ENCODE data around the gene RAVER1. TPM values are rescaled to one million over a fixed set of nuclear protein-coding genes. Genes with fewer than 3 reads are reported as not detected.

Gene RAVER1
- total RNA-seq, 2 donors from 2014 or later, result 60.2 to 68.3 TPM

DNA sequence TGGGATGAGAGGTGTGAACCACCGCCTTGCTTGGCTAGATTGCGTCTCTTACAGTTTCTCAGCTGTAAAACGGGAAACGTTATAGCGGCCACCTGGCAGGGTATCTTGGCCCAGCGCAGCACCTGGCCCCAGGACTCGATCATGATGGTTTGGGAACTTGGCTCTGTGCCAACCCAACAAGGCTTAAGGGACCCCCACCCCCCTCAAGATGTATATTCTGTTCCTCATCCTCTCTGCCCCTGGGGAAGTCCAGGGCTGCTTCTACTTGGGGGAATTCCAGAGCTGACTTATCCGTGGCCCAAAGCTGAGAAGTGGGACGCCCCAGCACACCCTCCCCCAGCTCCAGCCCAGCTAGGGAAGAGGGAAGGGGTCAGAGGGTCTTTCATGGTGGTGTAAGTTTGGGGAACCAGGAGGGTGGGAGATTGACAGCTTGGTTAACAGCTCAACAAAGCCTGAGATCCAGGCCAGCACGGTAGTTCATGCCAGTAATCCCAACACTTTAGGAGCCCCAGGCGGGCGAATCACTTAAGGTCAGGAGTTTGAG is 61.7 kb downstream of the RAVER1 start:
- peaks cover 1 to 5% of the 10 kb centered on the region in 2 donors for H3K36me3 Mint-ChIP-seq (ENCODE audit: insufficient read depth in 2 of 2)
- peak overlapping the region; percentile 83 for H3K27ac Mint-ChIP-seq
- peak overlapping the region; percentile 89 to 94 for H3K4me3 Mint-ChIP-seq
- ATAC-seq (replicated peaks in 1 of 2) (peak in 1 of 2 donors; percentile 1), DNase-seq (peak; percentile 41 to 44)
- no peaks in the 10 kb centered on the region for H3K27me3 Mint-ChIP-seq (ENCODE audit: low read depth)
- H3K9me3 Mint-ChIP-seq, result no peaks in the 10 kb centered on the region
- peaks cover 40% of the 10 kb centered on the region for H3K4me1 Mint-ChIP-seq (ENCODE audit: low read depth)

GRCh38 chr19:10270616-10271394 is 62.5 kb downstream of the RAVER1 start, which contains the start of gene ICAM1:
Gene ICAM1, plus strand, starts transcription at chr19:10271120. Its CDS starts 40 bp downstream, at chr19:10271160.
- peaks cover 40% of the 10 kb centered on the region for H3K4me1 Mint-ChIP-seq (ENCODE audit: low read depth)
- peaks cover 1 to 5% of the 10 kb centered on the region in 2 donors for H3K36me3 Mint-ChIP-seq (ENCODE audit: insufficient read depth in 2 of 2)
- H3K27me3 Mint-ChIP-seq (ENCODE audit: low read depth), result no peaks in the 10 kb centered on the region
- ATAC-seq (replicated peaks in 1 of 2) (peak; percentile 70 to 71), DNase-seq (peak; percentile 82 to 84)
- peak within 1 kb of the TSS; percentile 89 to 94 for H3K4me3 Mint-ChIP-seq
- H3K27ac Mint-ChIP-seq, result peak within 1 kb of the TSS; percentile 95
- no peaks in the 10 kb centered on the region for H3K9me3 Mint-ChIP-seq

- ATAC-seq (replicated peaks in 1 of 2) (peak; percentile 82 to 83), DNase-seq (peak; percentile 90 to 92)
- H3K4me1 Mint-ChIP-seq (ENCODE audit: low read depth), result peaks cover 40% of the 10 kb centered on the region
- no peaks in the 10 kb centered on the region for H3K9me3 Mint-ChIP-seq
- H3K27ac Mint-ChIP-seq, result peak overlapping the region; percentile 95
- peak overlapping the region; percentile 89 to 94 for H3K4me3 Mint-ChIP-seq
- no peaks in the 10 kb centered on the region for H3K27me3 Mint-ChIP-seq (ENCODE audit: low read depth)
- peaks cover 1 to 5% of the 10 kb centered on the region in 2 donors for H3K36me3 Mint-ChIP-seq (ENCODE audit: insufficient read depth in 2 of 2)
Measured at GRCh38 chr19:10270180-10270615, 63.1 kb downstream of the RAVER1 start.

DNA sequence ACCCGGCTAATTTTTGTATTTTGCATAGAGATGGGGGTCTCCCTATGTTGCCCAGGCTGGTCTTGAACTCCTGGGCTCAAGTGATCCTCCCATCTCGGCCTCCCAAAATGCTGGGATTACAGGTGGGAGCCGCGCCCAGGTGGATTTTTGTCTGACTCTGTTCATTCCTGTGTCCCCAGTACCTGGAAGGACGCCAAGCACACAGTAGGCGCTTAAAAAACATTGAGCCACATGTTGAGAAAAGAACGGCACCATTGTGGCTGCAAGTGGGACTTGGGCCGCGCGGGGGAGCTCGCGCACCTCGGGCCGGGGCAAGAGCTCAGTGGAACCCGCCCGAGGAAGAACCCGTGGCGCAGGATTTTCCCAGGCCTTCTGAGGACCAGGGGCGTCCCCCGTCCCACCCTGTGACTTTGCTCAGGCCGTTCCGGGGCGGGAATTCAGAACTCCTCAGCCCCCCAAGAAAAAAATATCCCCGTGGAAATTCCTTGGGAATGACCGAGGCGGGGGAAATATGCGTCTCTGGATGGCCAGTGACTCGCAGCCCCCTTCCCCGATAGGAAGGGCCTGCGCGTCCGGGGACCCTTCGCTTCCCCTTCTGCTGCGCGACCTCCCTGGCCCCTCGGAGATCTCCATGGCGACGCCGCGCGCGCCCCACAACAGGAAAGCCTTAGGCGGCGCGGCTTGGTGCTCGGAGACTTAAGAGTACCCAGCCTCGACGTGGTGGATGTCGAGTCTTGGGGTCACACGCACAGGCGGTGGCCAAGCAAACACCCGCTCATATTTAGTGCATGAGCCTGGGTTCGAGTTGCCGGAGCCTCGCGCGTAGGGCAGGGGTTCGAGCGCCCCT is 63.8 kb downstream of the RAVER1 start:
- ATAC-seq (replicated peaks in 1 of 2) (peak; percentile 64 to 70), DNase-seq (peak; percentile 87 to 94)
- Mint-ChIP-seq H3K4me1 (ENCODE audit: low read depth) (peaks cover 40% of the 10 kb centered on the region), H3K4me3 (peak overlapping the region; percentile 89 to 94), H3K36me3 (ENCODE audit: insufficient read depth in 2 of 2) (peaks cover 0 to 4% of the 10 kb centered on the region in 2 donors), H3K9me3 (no peaks in the 10 kb centered on the region), H3K27ac (peak overlapping the region; percentile 95), H3K27me3 (ENCODE audit: low read depth) (no peaks in the 10 kb centered on the region)

DNA sequence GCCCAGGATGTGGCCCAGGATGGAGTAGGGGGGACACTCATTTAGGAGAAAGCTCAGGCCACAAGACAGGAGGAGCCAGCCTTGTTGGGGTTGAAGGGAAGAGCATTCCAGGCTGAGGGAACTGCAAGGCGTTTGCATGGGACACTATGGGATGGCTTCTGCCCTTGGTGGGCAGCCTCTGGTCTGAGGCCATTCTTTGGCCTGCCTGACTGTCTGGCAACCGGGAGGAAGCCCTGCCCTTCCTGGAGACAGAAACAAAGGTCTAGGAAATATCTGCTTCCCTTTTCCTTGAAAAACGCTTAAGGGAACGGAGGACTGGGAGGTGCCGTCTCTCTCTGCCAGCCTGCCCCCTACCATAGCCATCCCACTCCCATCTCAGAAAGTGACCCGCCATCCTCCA is 65.3 kb downstream of the RAVER1 start:
- Mint-ChIP-seq H3K4me1 (ENCODE audit: low read depth) (peaks cover 35% of the 10 kb centered on the region), H3K36me3 (ENCODE audit: insufficient read depth in 2 of 2) (no peaks in the 10 kb centered on the region), H3K27me3 (ENCODE audit: low read depth) (no peaks in the 10 kb centered on the region), H3K27ac (no peak overlapping the region), H3K4me3 (no peak overlapping the region), H3K9me3 (no peaks in the 10 kb centered on the region)
- ATAC-seq (replicated peaks in 1 of 2), result no peak
- no peak for DNase-seq

- Mint-ChIP-seq H3K9me3 (no peaks in the 10 kb centered on the region), H3K27ac (no peak overlapping the region)
Measured at GRCh38 chr19:10266706-10267105, 66.6 kb downstream of the RAVER1 start.

More at GRCh38 chr19:10266706-10267105, 66.6 kb downstream of the RAVER1 start:
- Mint-ChIP-seq H3K27me3 (ENCODE audit: low read depth) (no peaks in the 10 kb centered on the region), H3K4me1 (ENCODE audit: low read depth) (peaks cover 26% of the 10 kb centered on the region), H3K4me3 (no peak overlapping the region), H3K36me3 (ENCODE audit: insufficient read depth in 2 of 2) (no peaks in the 10 kb centered on the region)
- ATAC-seq (replicated peaks in 1 of 2), result no peak
- no peak for DNase-seq

Other genes with a start within 250 kb of the RAVER1 start
- gene SHFL, start 247.2 kb downstream of the RAVER1 start, total RNA-seq, result 10 to 100 TPM; 55.0 to 70.4 TPM
- 10 to 100 TPM; 13.2 to 17.6 TPM for gene ANGPTL6, start 230.9 kb downstream of the RAVER1 start, total RNA-seq
- 100 to 1,000 TPM; 106 to 117 TPM for gene PPAN, start 227.2 kb downstream of the RAVER1 start, total RNA-seq
- gene P2RY11, start 221.8 kb downstream of the RAVER1 start, total RNA-seq, result 10 to 100 TPM; 65.4 to 73.9 TPM
- 100 to 1,000 TPM; 277 to 278 TPM for gene EIF3G, start 213.6 kb downstream of the RAVER1 start, total RNA-seq
- gene DNMT1, start 138.6 kb downstream of the RAVER1 start, total RNA-seq, result 100 to 1,000 TPM; 294 to 304 TPM
- 10 to 100 TPM; 11.5 to 11.6 TPM for gene S1PR2, start 102.2 kb downstream of the RAVER1 start, total RNA-seq
- gene MRPL4, start 81.3 kb downstream of the RAVER1 start, total RNA-seq, result 10 to 100 TPM; 83.2 to 93.6 TPM
- gene ICAM1, start 62.4 kb downstream of the RAVER1 start, total RNA-seq, result 10 to 100 TPM; 20.7 to 40.1 TPM
- 1 to 10 TPM; 1.5 to 1.9 TPM for gene ICAM4, start 46.6 kb downstream of the RAVER1 start, total RNA-seq
- gene ICAM5, start 43.6 kb downstream of the RAVER1 start, total RNA-seq, result 1 to 10 TPM; 3.1 to 3.8 TPM
- gene ZGLP1, start 23.7 kb downstream of the RAVER1 start, total RNA-seq, result 1 to 10 TPM; 5.9 TPM
- gene FDX2, start 17.5 kb downstream of the RAVER1 start, total RNA-seq, result 10 to 100 TPM; 13.0 to 16.3 TPM
- gene ICAM3, start 6.1 kb upstream of the RAVER1 start, total RNA-seq, result 100 to 1,000 TPM; 163 to 183 TPM
- gene TYK2, start 47.0 kb upstream of the RAVER1 start, total RNA-seq, result 100 to 1,000 TPM; 174 to 222 TPM
- 100 to 1,000 TPM; 128 to 137 TPM for gene CDC37, start 70.0 kb upstream of the RAVER1 start, total RNA-seq
- gene PDE4A, start 87.0 kb upstream of the RAVER1 start, total RNA-seq, result 10 to 100 TPM; 21.8 to 36.8 TPM
- 10 to 100 TPM; 65.2 to 70.7 TPM for gene KEAP1, start 169.8 kb upstream of the RAVER1 start, total RNA-seq
- 1 to 10 TPM in 1 of 2 donors, under 1 TPM in 1; 0.19 to 1.8 TPM for gene S1PR5, start 183.9 kb upstream of the RAVER1 start, total RNA-seq
- gene ATG4D, start 210.4 kb upstream of the RAVER1 start, total RNA-seq, result 10 to 100 TPM; 35.4 to 37.0 TPM
- 10 to 100 TPM; 48.4 to 61.7 TPM for gene KRI1, start 232.5 kb upstream of the RAVER1 start, total RNA-seq
- 10 to 100 TPM; 69.6 to 72.8 TPM for gene CDKN2D, start 235.4 kb upstream of the RAVER1 start, total RNA-seq

Measured in activated T-cell treated with anti-CD3 and anti-CD28 coated beads, Interleukin-2, amount 50 U/mL, for 72 hours (primary cell).